HepG2 (cell line): ENCODE data around the gene POLRMT. TPM values are rescaled to one million over a fixed set of nuclear protein-coding genes. Genes with fewer than 3 reads are reported as not detected.
A peak's percentile ranks its signal among the peaks of the same experiment; 100 is the strongest.

ENCODE experiments used
- ARHGAP35 ChIP-seq: sonication (generic); formaldehyde crosslinking; IDR thresholded peaks from 2 replicates; pipeline ENCODE4 v1.9.0; 2022; ENCODE audit warnings: mild to moderate bottlenecking, inconsistent platforms, moderate library complexity, missing genetic modification reagents, borderline replicate concordance
- CBX5 ChIP-seq: sonication (generic); formaldehyde crosslinking; IDR thresholded peaks from 2 replicates; pipeline ENCODE4 v1.4.0; 2020; ENCODE audit warnings: missing genetic modification reagents, borderline replicate concordance
- CSRNP1 ChIP-seq: sonication (generic); formaldehyde crosslinking; IDR thresholded peaks from 2 replicates; pipeline ENCODE4 v1.8.1; 2023; ENCODE audit warnings: mild to moderate bottlenecking, missing genetic modification reagents
- FOXC1 ChIP-seq: sonication (generic); formaldehyde crosslinking; IDR thresholded peaks from 2 replicates; pipeline ENCODE4 v1.8.0; 2022; ENCODE audit warnings: mild to moderate bottlenecking, missing genetic modification reagents, borderline replicate concordance
- KAT8 ChIP-seq: IDR thresholded peaks from 2 replicates; pipeline ENCODE4 v1.6.1; 2016; ENCODE audit warnings: missing genetic modification reagents, missing compliant biosample characterization
- NFKB2 ChIP-seq: sonication (generic); formaldehyde crosslinking; IDR thresholded peaks from 2 replicates; pipeline ENCODE4 v1.4.0; 2020; ENCODE audit warnings: missing genetic modification reagents, borderline replicate concordance
- NFKBIZ ChIP-seq: IDR thresholded peaks from 2 replicates; pipeline ENCODE4 v1.6.1; 2018; ENCODE audit warnings: missing genetic modification reagents, missing compliant biosample characterization
- ZBTB38 ChIP-seq: sonication (generic); formaldehyde crosslinking; IDR thresholded peaks from 2 replicates; pipeline ENCODE4 v1.5.1; 2020; ENCODE audit warnings: mild to moderate bottlenecking, missing genetic modification reagents
- ZSCAN20 ChIP-seq: sonication (generic); formaldehyde crosslinking; IDR thresholded peaks from 2 replicates; pipeline ENCODE4 v1.4.0; 2020; ENCODE audit warnings: missing genetic modification reagents, mild to moderate bottlenecking, borderline replicate concordance
- polyA plus RNA-seq, 8 experiments: library from polyadenylated mRNA; depleted of rRNA in 3 of 8; stranded (reverse) in 7 of 8; unstranded in 1 of 8; fragments of >200 nt; fragmentation: Illumina TruSeq in 4 of 8; extraction: Trizol in 4 of 8; gene quantifications; 2 replicates each; pipeline versions ENCODE4 v1.2.1 to v1.2.3, GENCODE V29; 2011 to 2016; ENCODE audit warnings: low read depth in 4 of 8, missing spikeins in 1 of 8, mixed read lengths in 1 of 8; ENCODE audit not compliant: insufficient read depth in 1 of 8
- total RNA-seq, 5 experiments: library from RNA; depleted of rRNA; stranded (reverse); fragments of >200 nt; fragmentation: Illumina TruSeq; extraction: Trizol; gene quantifications; 2 replicates each; pipeline ENCODE4 v1.2.3, GENCODE V29; 2016; ENCODE audit warnings: low read depth in 1 of 5
- TF ChIP-seq, protein P1 (sequence below): sonication (generic); formaldehyde crosslinking; IDR thresholded peaks from 2 replicates; pipeline ENCODE4 v1.4.0; 2020; ENCODE audit warnings: low read depth, mild to moderate bottlenecking, missing genetic modification reagents

Gene POLRMT
- total and polyA plus RNA-seq, 2 of the 13 experiments (the other 11 are each of a cell fraction or from before 2014, with no cell fraction given): 78.0 to 101 TPM

DNA sequence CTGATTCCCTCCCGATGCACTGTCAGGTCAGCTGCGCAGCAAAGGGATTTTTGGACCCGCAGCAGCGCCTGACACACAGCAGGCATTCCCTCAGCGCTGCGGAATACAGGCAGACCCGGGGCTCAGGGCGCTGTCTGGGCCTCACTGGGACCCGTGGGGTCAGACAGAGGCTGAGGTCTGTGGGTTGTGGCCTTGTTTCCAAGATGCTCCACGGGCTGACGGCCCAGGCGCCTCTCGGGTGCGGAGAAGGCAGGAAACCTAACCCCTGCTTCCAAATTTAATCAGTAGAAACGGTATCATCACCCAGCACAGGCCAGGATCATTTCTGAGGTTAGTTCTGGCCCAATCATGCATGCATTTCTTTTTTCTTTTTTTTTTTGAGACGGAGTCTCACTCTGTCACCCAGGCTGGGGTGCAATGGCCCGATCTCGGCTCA lies 30.4 kb upstream of the POLRMT start (continued):
- TF ChIP-seq ARHGAP35 (peak; percentile 7; the same call in 1 of the 2 replicates), KAT8 (CRISPR knock-in tag) (0 out of 2 replicates have a peak, but pooled peaks have one; percentile 10), NFKB2 (CRISPR knock-in tag) (0 out of 2 replicates have a peak, but pooled peaks have one; percentile 25), ZBTB38 (CRISPR knock-in tag) (peak; percentile 96), CSRNP1 (0 out of 2 replicates have a peak, but pooled peaks have one; percentile 24), ZSCAN20 (CRISPR knock-in tag) (0 out of 2 replicates have a peak, but pooled peaks have one; percentile 7), CBX5 (peak; percentile 2; the same call in 1 of the 2 replicates), FOXC1 (CRISPR knock-in tag) (0 out of 2 replicates have a peak, but pooled peaks have one; percentile 24), NFKBIZ (0 out of 2 replicates have a peak, but pooled peaks have one; percentile 36)
- TF ChIP-seq, protein P1, sequence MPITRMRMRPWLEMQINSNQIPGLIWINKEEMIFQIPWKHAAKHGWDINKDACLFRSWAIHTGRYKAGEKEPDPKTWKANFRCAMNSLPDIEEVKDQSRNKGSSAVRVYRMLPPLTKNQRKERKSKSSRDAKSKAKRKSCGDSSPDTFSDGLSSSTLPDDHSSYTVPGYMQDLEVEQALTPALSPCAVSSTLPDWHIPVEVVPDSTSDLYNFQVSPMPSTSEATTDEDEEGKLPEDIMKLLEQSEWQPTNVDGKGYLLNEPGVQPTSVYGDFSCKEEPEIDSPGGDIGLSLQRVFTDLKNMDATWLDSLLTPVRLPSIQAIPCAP (CRISPR knock-in tag): no peak
